SK-N-MC (cell line): ENCODE results near the gene TMEM54.

ENCODE experiments used
- DNase-seq: peaks from one replicate; pipeline ENCODE4 v3.0.0-alpha.2; 2011; ENCODE audit warnings: low read depth, low spot score
- H3K27ac ChIP-seq: fragments of 200-600 bp; sonication (generic); 2 replicates; pipeline ENCODE4 v1.5.1; 2016; ENCODE audit warnings: mixed run types
- H3K36me3 ChIP-seq: fragments of 200-600 bp; sonication (generic); 2 replicates; pipeline ENCODE4 v1.6.1; 2017; ENCODE audit warnings: antibody characterized with exemption, low read length, mixed read lengths; ENCODE audit not compliant: insufficient read depth
- H3K4me3 ChIP-seq: fragments of 200-600 bp; sonication (generic); 2 replicates; pipeline ENCODE4 v1.5.1; 2016
- H3K9ac ChIP-seq: fragments of 200-600 bp; sonication (generic); 2 replicates; pipeline ENCODE4 v1.8.0; 2017; ENCODE audit warnings: mixed run types, mixed read lengths; ENCODE audit not compliant: insufficient read length
- H3K9me3 ChIP-seq: fragments of 200-600 bp; sonication (generic); 2 replicates; pipeline ENCODE4 v1.6.1; 2017; ENCODE audit warnings: low read depth, mild to moderate bottlenecking, antibody characterized with exemption, low read length, moderate library complexity, mixed read lengths
- EZH2 ChIP-seq: fragments of 200-600 bp; sonication (generic); IDR thresholded peaks from one replicate; pipeline ENCODE4 v1.6.1; 2017; ENCODE audit warnings: antibody characterized with exemption
- FOXP2 ChIP-seq: optimal IDR thresholded peaks from 2 replicates; pipeline ENCODE3; 2011; ENCODE audit warnings: mild to moderate bottlenecking, moderate library complexity; ENCODE audit not compliant: insufficient read depth; ENCODE audit errors: extremely low read length, control extremely low read depth
- POLR2AphosphoS5 ChIP-seq: IDR thresholded peaks from 2 replicates; pipeline ENCODE4 v1.6.1; 2012; ENCODE audit warnings: mild to moderate bottlenecking, low read depth, low read length, borderline replicate concordance

Gene TMEM54

GRCh38 chr1:32925403-32926162 lies 24.4 kb upstream of the TMEM54 start:
- no peaks in the 10 kb centered on the region for H3K36me3 ChIP-seq
- DNase-seq, result no peak
- TF ChIP-seq POLR2AphosphoS5 (no peak), FOXP2 (no peak), EZH2 (no peak)
- H3K9ac ChIP-seq, result no peak overlapping the region
- no peak overlapping the region for H3K4me3 ChIP-seq
- no peaks in the 10 kb centered on the region for H3K9me3 ChIP-seq
- no peak overlapping the region for H3K27ac ChIP-seq

DNA sequence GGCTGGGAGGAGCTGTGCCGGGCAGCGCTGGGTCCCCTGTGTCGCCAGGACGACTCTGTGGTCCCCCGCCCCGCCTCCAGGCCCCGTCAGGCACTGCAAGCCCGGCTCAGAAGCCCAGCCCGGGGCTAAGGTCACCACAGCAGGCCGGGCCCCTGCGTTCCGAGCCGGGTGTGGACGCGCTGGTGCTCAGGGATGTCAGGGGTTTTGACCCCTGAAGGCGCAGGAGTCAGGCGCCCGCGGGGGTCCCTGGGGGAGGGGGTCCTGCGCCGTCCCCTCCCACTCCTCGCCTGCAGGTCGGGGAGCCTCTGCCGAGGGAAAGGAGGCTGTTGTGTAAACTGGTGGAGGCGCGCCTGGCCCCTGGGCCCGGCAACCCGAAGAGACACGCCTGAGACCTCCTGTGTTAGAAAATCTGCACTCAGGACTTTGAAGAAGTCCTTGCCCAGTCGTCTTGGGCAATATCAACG lies 23.7 kb upstream of the TMEM54 start:
- H3K9me3 ChIP-seq, result no peaks in the 10 kb centered on the region
- no peak overlapping the region for H3K27ac ChIP-seq
- no peak for DNase-seq
- H3K36me3 ChIP-seq, result no peaks in the 10 kb centered on the region
- H3K9ac ChIP-seq, result no peak overlapping the region
- no peak overlapping the region for H3K4me3 ChIP-seq
- TF ChIP-seq FOXP2, result no peak
- no peak for TF ChIP-seq POLR2AphosphoS5
- no peak for TF ChIP-seq EZH2

- DNase-seq, result no peak
- Histone ChIP-seq H3K27ac (no peak overlapping the region), H3K9ac (no peak overlapping the region), H3K36me3 (no peaks in the 10 kb centered on the region), H3K9me3 (no peaks in the 10 kb centered on the region), H3K4me3 (no peak overlapping the region)
- TF ChIP-seq EZH2 (no peak), FOXP2 (no peak), POLR2AphosphoS5 (no peak)
Observed at GRCh38 chr1:32920833-32921232, 19.6 kb upstream of the TMEM54 start.

DNA sequence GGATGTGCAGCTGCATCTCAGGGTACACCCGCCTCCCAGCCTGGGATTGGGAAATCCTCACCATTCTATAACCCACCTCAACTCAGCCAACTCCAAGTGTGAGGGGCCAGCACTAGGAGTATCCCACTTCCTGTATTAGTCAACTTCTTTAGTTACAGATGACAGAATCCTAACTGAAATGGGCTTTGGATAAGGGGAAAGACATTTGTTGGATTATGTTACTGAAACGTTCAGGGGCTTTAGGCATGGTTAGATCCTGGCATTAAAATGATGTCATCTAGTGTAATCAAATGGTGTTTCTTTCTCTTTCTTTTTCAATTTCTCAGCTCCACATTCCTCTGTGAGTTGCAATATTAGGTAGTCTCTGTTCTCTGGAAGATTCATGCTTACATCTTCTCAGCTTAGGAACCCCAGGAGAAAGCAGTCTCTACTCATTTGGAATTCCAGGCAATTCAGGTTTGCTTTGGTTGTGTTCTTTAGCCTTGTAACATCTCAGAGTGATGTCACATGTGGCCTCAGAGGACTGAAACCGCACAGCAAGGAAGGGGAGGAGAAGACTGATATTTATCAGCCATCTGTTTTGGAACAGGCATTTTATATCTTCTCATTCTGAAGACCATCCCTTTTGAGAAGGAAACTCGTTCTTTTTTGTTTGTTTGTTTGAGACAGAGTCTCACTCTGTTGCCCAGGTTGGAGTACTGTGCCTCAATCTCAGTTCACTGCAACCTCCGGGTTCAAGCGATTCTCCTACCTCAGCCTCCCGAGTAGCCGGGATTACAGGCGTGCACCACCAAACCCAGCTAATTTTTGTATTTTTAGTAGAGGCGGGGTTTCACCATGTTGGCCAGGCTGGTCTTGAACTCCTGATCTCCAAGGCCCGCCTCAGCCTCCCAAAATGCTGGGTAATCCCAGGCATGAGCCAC lies 18.9 kb upstream of the TMEM54 start:
- DNase-seq, result peak; percentile 26

GRCh38 chr1:32918179-32918578 lies 17.0 kb upstream of the TMEM54 start:
- Histone ChIP-seq H3K36me3 (no peaks in the 10 kb centered on the region), H3K9me3 (no peaks in the 10 kb centered on the region), H3K4me3 (no peak overlapping the region), H3K27ac (no peak overlapping the region), H3K9ac (no peak overlapping the region)
- TF ChIP-seq EZH2 (no peak), POLR2AphosphoS5 (no peak), FOXP2 (no peak)
- DNase-seq, result no peak

More for the DNA sequence above, 18.9 kb upstream of the TMEM54 start:
- TF ChIP-seq POLR2AphosphoS5 (no peak), FOXP2 (no peak), EZH2 (no peak)
- no peaks in the 10 kb centered on the region for H3K36me3 ChIP-seq
- H3K9ac ChIP-seq, result peak overlapping the region; percentile 28
- H3K4me3 ChIP-seq, result peak overlapping the region; percentile 17; the same call in 1 of the 2 replicates
- H3K9me3 ChIP-seq, result no peaks in the 10 kb centered on the region
- peak overlapping the region; percentile 72 for H3K27ac ChIP-seq

GRCh38 chr1:32917521-32917920 lies 16.3 kb upstream of the TMEM54 start:
- Histone ChIP-seq H3K4me3 (no peak overlapping the region), H3K36me3 (no peaks in the 10 kb centered on the region)
- no peak for TF ChIP-seq EZH2
- TF ChIP-seq POLR2AphosphoS5, result no peak
- TF ChIP-seq FOXP2, result no peak

DNA sequence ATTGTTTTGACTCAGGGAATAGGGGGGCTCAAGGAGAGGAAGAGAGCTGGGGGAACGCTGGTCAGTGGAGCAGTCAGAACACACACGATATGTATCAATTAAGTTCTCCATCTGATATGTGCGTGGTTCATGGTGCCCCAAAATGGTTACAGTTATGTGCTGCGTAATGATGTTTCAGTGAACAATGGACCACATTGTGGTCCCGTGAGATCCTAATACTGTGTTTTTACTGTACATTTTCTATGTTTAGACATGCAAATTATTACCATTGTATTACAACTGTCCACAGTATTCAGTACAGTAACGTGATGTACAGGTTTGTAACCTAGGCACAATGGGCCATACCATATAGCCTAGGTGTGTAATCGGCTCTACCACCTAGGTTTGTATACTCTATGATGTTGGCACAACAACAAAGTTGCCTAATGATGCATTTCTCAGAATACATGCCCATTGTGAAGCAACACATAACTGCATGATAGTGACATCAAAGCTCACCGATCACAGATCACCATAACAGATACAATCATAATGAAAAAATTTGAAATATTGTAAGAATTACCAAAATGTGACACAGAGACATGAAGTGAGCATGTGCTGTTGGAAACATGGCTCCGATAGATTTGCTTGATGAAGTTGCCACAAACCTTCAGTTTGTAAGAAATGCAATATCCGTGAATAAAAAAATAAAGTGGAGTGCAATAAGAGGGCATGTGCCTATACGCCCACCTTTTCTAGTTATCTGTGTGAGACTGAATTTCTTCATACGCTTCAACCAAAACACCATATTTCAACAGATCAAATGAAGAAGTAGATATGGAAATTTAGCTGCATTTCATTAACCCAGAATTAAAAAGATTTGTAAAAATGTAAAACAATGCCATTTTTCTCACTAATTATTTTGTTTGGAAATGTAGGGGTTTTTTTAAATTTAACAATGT lies 14.8 kb upstream of the TMEM54 start:
- Histone ChIP-seq H3K9ac (no peak overlapping the region), H3K27ac (no peak overlapping the region), H3K9me3 (no peaks in the 10 kb centered on the region), H3K36me3 (no peaks in the 10 kb centered on the region), H3K4me3 (no peak overlapping the region)
- no peak for TF ChIP-seq POLR2AphosphoS5
- no peak for TF ChIP-seq EZH2
- TF ChIP-seq FOXP2, result no peak
- no peak for DNase-seq

More at GRCh38 chr1:32917521-32917920, 16.3 kb upstream of the TMEM54 start:
- Histone ChIP-seq H3K27ac (no peak overlapping the region), H3K9ac (no peak overlapping the region), H3K9me3 (no peaks in the 10 kb centered on the region)
- no peak for DNase-seq

- Histone ChIP-seq H3K36me3 (no peaks in the 10 kb centered on the region), H3K9ac (no peak overlapping the region), H3K27ac (no peak overlapping the region), H3K4me3 (no peak overlapping the region), H3K9me3 (no peaks in the 10 kb centered on the region)
- no peak for TF ChIP-seq POLR2AphosphoS5
- no peak for TF ChIP-seq FOXP2
- no peak for TF ChIP-seq EZH2
- no peak for DNase-seq
Observed at GRCh38 chr1:32910319-32910718, 9.1 kb upstream of the TMEM54 start.
